GM10248 (cell line): ENCODE results near the gene PTPRCAP.

Experiments used
- CTCF ChIA-PET: fragments of 300-600 bp; sonication (Branson Sonifier 250); formaldehyde crosslinking; extraction: SDS; loops from one replicate; lab custom pipeline; 2021; ENCODE audit warnings: antibody characterized with exemption; lab: Yijun Ruan, JAX
- POLR2A ChIA-PET: fragments of 350-650 bp; sonication (Branson Sonifier 250); formaldehyde crosslinking; extraction: SDS; loops from one replicate; lab custom pipeline; 2020; ENCODE audit warnings: antibody characterized with exemption; lab: Yijun Ruan, JAX
- DNase-seq: peaks from one replicate; pipeline ENCODE4 v3.0.0; 2012; ENCODE audit errors: extremely low spot score
- CTCF ChIP-seq: IDR thresholded peaks from 2 replicates; pipeline ENCODE4 v1.5.1; 2012; ENCODE audit warnings: mild to moderate bottlenecking, low read depth; ENCODE audit errors: extremely low read depth, missing control alignments, control extremely low read depth

Gene PTPRCAP

GRCh38 chr11:67445515-67445914 is 8.0 kb upstream of the PTPRCAP start:
- CTCF ChIA-PET = interaction anchor here (0.9 to 1.3 kb wide), 3 partner anchors 9 to 23 kb away, joined by 3 read pairs; partner anchors contain the start of gene CABP4
- TF ChIP-seq CTCF = no peak
- POLR2A ChIA-PET = no interaction called here
- DNase-seq = no peak

- no peak for TF ChIP-seq CTCF
- POLR2A ChIA-PET = interaction anchor here (0.6 kb wide), 3 partner anchors 9 to 63 kb away, joined by 3 to 4 read pairs (median 3); partner anchors contain the start of gene PITPNM1
- CTCF ChIA-PET = interaction anchor here (1.0 to 1.2 kb wide), 2 partner anchors 41 to 89 kb away, joined by 3 read pairs; partner anchors contain the start of genes POLD4 and PPP1CA
- no peak for DNase-seq
These were observed 5.3 kb upstream of the PTPRCAP start for GRCh38 chr11:67442504-67443404.

- ChIA-PET CTCF (interaction anchor here (0.7 to 1.4 kb wide), 3 partner anchors 13 to 40 kb away, joined by 3 to 4 read pairs (median 3); partner anchors contain the start of genes PPP1CA, RPS6KB2 and TMEM134), POLR2A (interaction anchor here (0.8 kb wide), 1 partner anchor 10 kb away, joined by 3 read pairs; no protein-coding TSS in a partner anchor)
- TF ChIP-seq CTCF = no peak
- no peak for DNase-seq
These were observed 4.4 kb upstream of the PTPRCAP start for GRCh38 chr11:67441731-67442351.

DNA sequence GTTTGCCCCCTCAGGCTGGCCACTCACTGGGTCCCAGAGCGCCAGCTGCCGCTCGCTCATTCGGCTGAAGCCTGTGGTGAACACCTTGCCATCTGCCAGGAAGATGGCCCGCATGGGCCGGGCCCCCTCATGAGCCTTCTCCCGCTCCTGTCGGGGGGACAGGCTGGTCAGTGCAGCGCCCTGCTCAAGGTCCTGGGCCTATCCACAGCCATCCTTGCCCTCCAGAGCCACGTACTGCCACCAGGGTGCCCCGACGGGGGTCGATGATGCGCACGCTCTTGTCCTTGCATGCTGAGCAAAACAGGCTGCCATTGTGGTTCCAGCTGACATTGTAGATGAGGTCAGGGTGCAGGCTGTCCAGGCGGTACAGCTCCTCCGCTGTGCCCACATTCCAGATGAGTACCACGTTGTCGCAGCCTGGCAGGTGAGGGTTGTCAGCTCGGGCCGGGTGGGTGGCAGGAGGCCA is 3.6 kb upstream of the PTPRCAP start:
- POLR2A ChIA-PET = interaction anchor here (0.5 to 0.8 kb wide), 2 partner anchors 10 to 90 kb away, joined by 3 read pairs; no protein-coding TSS in a partner anchor
- CTCF ChIA-PET = interaction anchor here (0.7 to 1.4 kb wide), 5 partner anchors 12 to 40 kb away, joined by 3 to 4 read pairs (median 3); partner anchors contain the start of genes PPP1CA, RPS6KB2, TBC1D10C and TMEM134
- TF ChIP-seq CTCF = no peak
- DNase-seq = no peak

DNA sequence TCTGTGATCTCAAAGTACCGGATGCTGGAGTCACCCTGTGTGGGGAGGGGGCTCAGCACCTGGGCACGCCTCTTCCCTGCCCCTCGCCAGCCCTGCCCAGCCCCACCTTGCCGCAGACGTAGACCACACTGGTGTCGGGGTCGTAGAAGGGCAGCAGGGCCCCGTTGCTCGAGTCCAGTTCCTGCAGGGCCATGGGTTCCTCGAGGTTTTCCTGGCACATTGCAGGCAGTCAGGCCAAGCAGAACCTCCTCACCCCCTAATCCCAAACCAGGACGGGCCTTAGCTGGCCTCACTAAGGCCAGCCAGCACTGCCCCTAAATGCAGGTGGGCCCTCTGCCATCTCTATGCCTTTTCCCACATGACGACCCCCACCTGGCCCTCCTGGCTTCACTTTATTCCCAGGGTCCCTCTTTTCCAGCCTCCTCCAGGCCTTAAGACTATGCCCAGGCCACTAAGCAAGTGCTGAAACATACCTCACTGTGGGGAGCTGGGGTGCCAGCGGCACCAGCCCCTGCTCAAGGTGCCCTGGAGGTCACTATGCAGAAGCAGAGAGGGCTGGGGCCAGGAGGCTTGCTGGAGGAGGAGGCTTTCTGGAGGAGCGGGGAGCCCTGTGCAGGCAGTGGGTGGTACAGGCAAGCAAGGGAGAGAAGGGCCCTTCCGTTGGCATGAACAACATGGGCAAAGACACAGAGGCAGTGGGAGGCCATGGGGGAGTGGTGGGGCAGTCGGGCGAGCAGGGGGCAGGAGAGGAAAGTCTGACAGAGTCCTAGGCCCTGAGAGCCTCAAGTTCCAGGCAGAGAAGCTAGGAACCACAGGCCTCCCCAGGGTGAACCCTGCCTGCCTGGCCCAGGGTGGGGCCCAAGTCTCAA is 3.0 kb upstream of the PTPRCAP start:
- POLR2A ChIA-PET = interaction anchor here (0.5 kb wide), 1 partner anchor 89 kb away, joined by 3 read pairs; no protein-coding TSS in a partner anchor
- no peak for TF ChIP-seq CTCF
- CTCF ChIA-PET = interaction anchor here (0.7 to 1.4 kb wide), 4 partner anchors 12 to 39 kb away, joined by 3 to 4 read pairs (median 3); partner anchors contain the start of genes PPP1CA, RPS6KB2 and TBC1D10C
- DNase-seq = no peak
